RKO (cell line): ENCODE measurements around the gene SH2D7.

ENCODE experiments used
- DNase-seq: peaks from one replicate; pipeline ENCODE4 v3.0.0-alpha.2; 2016; ENCODE audit warnings: low spot score

Gene SH2D7

DNA sequence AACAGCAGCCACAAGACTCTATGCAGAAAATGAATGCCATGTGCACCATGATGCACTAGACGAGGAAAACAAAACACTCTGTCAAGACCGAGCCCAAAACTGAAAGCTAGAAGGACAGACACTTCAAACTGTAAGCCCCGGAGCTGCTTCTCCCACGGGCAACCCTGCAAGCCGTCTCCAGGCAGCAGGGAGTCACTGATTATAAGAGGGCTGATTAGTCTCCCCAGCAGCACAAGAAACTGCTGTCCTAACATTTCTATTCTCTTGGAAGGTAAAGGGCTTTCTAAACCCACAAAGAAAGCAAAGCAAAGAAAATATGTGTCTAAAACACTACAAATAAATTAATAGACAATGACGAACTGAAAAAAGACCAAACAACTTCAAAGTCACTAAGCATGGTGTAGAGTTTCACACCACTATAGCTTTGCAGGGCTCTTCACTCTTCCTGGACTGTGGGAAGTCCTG lies 30.4 kb upstream of the SH2D7 start:
- no peak for DNase-seq

DNA sequence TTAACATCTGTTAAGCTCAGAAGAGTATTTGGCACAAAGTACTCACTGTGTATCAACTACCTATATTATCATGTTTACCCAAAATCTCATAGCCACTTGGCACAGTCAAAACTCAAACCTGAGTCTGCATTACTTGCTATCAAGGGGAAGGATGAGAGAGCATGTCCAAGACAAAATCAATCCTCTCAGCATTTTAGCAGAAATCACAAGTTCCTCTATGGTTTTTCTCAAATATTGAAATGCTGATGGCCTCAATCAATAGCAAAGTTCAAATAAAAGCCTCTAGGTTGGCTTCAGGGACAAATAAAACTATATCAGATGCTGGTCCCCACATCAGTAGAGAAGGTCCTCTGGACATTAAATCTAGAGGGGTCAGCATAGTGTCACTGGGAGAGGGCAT lies 29.1 kb upstream of the SH2D7 start:
- no peak for DNase-seq

DNA sequence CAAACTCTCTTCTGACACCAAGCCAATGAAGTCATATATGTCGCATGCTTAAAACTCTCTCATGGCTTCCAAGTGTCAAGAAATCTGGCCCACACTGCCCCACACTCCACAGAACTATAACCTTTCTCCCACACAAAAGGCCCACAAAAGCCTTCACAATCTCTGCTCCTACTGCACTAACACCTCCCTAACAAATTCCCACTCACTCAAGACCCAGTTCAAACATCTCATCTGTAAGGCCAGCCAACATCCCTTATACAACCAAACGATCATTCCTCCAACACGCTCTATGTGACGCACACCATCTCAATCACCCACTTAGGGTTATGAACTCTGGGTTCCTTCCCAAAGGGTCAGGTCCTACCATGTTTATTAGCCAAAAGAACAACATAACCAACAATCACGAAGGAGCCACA lies 28.4 kb upstream of the SH2D7 start:
- no peak for DNase-seq

DNA sequence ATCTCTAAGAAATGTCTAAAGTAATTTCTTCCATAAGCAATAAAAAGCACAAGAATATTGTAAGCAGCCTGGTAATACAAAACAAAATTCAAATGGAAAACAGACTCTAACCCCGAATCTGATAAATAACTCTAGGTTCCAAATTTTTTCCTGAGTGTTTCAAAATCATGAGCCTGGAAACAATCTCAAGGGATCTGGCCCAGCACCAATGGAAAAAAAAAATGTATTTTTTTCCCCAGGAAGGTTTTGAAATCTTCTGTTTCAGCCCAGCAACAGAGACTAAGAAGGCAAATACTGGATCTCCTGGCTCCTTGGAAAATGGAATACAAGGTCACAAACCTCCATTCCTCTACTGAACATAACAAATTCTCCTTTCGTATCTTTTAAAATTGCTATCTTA lies 27.8 kb upstream of the SH2D7 start:
- no peak for DNase-seq

DNA sequence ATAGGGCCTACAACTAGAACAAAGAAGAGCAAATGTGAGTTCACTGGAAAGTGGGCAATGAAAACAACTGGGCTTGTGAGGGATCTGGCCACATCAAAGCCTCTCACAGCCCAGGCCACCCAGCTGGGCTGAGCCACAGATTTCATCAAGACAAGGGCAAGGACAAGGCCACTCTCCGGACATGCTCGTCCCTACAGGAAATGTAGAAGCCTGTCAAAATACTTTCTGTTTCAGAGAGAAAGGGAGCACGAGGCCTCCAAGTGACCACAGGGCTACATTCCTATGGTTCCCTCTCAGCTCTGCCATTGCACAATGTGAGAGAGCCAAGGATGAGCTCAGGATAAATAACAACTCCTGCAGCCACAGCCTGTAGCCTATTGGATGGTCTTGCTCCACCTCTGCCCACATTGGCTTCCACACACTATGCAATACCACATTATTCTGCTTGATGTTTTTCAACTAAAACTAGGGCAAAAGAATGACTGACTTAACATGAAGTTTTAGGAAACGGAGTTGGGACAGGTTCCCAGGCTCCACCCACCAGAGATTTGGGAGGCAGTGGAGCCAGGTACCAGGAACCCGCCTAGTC lies 27.0 kb upstream of the SH2D7 start:
- DNase-seq, result no peak

GRCh38 chr15:78065973-78066946 lies 26.1 kb upstream of the SH2D7 start:
- DNase-seq, result no peak

DNA sequence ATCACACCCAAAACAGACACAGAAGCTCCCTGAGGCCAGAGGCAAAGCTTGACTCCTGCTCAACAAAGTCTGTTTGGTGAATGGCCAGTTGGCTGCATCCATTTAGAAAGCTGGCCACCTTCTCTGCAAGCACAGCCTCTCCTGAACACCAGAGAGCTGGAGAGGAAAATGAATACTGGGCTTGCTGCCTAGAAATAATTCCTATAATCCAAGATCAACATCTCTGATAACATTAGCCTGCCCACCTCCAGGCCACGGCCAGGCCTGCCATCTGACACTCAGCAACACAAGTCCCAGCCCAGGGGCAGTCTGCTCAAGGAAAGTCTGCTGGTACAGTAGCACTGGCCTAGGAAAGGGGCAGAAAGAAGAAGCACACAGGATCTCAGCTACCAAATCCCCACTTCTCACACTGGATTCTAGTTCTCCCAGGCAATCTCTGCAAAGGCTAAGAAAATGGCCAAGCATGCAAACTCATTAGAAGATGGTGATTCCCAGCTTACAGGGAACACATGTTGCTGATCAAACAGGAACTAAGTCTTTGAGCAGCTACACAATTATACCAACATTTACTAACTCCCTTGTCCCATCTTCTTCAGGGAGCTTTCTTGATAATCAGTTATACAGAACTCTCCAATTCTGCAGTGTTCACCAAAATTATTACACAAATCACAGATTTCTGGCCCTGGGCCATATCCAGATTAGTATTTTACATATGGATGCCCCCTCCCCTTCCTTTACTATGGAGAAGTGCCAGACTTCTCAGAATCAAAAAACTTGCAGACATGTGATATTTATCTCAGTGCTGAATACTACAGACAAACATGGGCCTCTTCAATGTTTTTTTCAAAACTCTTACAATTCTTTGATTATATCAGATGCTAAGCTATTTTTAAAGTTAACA lies 24.8 kb upstream of the SH2D7 start:
- no peak for DNase-seq

DNA sequence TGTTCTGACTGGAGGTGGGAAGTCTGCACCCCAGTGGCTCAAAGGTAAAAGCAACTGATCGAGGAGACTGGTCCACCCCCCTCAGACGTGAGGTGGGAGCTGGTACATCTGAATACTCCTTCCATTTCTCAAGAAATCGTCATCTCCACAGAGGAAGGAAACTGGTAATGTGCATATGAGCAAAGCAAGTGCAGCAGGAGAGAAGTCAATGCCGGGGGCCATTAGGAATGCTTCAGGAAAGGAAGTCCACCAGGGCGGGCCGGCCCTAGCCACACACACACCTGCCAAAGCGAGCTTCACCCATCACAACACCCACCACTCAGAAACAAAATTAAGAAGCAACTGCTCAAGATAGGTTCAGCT lies 23.3 kb upstream of the SH2D7 start:
- DNase-seq, result no peak

DNA sequence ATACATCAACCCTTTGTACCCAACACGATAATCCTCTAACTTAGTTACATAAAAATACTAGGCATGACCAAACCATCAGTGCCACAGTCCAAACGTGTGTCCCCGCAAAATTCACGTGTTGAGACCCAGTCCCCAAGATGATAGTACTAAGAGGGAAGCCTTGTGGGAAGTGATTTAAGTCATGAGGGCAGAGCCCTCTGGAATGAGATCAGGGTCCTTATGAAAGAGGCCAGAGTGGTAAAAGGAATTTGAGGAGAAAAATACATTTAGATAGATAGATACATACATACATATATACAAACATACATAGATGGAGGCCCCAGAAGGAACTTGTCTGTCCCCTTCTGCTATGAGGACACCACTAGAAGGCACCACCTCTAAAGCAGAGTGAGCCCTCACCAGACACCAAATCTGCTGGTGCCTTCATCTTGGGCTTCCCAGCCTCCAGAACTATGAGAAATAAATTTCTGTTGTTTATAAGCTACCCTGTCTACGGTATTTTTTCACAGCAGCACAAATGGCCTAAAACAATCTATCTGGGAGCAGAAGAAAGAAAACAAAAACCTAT lies 22.8 kb upstream of the SH2D7 start:
- DNase-seq, result no peak

DNA sequence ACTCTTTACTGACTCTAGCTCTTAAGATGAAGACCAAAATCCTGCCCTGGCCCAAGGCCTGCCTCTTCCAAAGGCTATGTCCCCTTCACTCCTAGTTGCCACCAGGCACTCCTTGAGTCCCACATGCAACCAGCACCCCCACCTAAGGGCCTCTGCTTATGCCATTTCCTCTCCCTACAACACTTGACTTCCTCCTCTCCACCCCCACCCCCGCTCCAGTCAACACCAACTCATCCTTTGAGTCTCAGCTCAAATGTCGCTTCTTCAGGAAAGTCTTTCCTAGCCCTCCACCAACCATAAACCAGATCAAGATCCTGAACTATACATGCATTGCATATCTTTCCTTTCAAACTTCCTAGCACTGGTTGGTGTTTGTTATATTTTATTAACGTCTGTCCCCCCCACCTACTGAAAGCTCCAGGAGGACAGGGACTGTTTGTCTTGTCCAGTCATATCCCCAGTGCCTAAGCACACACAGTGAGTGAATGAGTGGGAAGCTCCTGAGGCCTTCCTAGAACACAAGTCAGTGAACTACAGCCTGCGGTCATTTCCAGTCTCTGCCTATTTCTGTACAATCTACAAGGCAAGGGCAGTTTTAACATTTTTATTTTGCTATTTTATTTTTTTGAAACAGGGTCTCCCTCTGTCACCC lies 22.2 kb upstream of the SH2D7 start:
- no peak for DNase-seq

GRCh38 chr15:78071383-78071782 lies 21.0 kb upstream of the SH2D7 start:
- no peak for DNase-seq

DNA sequence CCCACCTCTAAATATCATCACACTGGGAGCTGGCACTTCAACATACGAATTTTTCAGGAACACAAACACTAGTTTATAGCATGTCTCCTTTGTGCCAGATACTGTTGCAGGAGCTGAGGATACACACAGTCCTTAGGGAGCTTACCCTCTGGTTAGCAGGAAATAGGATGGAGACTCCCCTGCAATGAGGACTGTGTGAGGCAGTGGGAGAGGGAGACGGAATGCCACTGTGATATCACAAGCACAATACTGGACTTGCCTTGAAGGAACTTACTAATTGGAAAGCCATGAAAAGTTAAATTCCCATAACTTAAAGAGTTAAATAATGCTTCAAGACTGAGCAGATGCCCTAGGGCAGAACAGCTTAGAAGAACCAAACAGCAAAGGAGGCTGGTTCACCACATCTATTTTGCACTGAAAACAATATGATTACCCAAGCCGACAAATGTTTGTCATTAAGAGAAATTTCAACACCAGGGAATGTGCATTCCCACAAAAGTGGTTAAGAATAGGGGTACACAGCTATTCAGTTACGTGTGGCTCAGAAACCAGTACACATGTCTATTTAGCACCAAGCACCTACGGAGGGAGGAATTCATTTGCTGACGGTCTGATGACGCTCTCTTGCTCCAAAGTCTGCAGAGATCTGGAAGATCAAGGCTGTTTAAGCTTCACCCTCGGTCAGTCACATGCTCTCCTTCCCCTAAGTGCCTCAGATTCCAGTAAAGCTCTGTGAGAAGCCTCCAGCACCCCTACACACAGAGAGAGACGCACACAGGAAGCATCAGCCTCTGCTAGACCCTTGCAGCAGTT lies 20.1 kb upstream of the SH2D7 start:
- DNase-seq, result no peak

DNA sequence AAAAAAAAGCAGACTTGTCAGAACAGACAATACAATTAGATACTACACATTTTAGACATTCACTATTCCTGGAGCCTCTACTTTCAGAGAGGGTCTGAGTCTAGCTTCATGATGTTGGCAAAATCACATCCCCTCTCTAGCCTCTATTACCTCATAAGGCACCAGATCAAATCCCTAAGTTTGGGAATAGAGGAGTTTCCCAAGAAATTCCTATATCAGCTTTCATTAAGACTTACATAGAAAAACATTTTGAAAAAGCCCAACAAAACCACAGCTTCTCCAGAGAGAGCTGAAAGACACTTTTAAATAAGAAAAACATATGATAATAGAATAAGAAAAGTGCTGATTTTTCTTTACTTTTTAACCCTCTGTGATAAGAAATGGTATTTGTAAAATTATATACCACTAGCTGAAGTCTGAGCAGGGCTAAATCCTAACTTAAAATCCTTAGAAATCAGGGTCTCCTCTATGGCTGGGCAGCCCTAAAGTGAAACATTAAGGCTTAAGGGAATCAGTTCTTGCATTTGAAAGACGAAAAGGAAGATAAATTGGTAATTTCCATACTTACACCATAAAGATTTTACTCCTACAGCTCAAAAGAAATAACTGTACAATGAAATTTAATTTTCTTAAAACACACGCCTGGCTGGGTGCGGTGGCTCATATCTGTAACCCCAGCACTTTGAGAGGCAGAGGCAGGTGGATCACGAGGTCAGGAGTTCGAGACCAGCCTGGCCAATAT lies 19.1 kb upstream of the SH2D7 start:
- no peak for DNase-seq

DNA sequence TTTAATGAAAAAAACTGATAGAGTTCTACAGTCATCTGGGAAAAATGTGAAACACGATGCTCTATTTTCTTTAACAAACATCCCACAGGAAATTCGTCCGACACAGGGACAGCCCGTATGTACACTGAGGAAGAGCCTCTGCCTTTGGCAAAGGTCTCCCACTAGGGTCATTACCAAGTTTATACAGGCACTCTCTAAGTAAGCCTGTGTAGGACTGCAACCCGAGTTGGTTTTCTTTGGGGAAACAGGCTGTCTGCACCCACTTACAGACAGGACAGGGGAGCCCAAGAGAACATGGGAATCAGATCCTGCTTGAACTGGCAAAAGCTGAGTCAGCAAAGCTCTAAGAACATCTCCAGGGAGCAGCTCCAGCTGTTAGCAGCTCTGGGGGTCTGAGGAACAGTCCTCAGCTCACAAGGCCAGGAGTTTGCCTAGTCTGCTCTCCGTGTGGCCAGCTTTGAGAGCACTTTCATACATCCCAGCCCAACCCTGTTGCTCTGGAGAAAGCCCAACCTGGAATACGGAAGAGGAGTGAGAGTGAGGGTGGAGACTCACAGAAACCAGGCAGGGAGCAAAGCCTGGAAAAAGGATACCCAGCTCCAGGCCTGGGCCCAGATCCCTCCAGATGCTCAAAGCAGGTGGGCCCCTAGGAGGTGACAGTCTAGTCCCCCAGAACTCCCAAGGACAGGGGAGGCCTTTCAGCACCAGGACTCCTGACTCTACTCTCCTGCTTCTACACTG lies 16.7 kb upstream of the SH2D7 start:
- peak; percentile 54 for DNase-seq

DNA sequence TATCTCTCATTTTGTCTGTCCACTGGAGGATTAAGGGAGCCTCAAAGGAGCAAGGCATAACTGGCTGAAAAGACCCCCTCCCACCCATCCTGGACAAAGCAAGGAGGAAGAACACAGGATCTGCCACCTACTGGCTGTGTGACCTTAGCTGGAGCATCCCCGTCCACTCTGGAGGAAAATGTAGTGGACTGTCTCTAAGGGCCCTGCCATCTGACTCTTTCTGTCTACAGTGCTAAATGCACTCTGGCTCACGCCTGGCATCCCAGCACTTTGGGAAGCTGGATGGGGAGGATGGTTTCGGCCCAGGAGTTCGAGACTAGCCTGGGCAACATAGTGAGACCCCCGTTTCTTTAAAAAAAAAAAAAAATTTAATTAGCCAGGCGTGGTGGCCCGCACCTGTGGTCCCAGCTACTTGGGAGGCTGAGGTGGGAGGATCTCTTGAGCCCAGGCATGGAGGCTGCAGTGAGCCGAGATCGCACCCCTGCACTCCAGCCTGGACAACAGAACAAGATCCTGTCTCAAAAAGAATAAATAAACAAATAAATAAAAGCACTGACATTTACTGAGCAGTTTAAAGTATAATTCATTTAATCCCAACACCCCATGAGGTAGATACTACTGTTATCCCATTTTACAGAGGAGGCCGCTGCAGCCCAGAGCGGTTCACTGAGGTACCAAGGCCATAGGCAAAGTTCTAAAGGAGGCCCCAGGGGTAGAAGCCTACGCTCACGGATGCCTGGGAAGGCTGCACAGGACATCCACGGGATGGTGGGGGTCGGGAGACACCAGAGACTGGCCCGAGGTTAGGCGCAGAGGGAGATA lies 15.9 kb upstream of the SH2D7 start:
- no peak for DNase-seq

DNA sequence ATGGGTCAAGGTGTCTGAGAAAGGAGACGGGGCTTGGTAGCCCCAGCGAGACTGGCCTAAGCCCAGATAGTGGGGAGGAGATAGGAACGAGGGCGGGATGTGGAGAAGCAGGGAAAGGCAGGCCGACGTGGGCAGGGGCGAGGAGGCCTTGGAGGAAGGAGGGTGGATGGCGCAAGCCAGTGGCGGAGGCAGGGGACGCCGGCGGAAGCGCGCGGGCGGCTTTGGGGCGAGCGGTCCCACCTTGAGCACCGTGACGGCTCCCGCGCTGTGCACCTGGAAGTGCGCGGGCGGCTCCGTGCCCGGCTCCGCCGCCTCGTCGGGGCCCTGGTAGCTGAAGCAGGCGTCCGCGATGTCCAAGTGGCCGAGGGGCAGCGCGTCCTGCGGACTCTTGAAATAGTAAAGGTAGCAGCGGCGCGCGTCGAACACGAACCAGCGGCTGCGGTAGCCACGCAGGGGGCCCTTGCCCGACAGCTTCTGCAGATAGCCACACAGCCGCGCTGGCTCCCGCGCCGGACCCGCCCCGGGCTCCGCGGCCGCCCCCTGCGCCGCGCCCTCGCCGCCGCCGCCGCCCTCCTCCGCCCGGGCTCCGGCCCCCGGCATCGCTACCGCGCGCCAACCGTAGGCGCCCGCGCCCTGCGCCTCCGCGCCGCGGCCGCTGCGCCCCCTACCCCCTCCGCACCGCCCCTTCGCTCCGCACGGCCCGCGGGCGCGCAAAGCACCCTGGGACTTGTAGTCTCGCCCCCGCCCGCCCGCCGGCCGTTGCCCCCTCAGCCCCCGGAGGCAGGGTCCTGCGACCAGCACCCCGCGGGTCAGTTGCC lies 15.1 kb upstream of the SH2D7 start, which contains the start of gene TBC1D2B:
TSS of gene TBC1D2B (minus strand) at position 659 of the 818 bp plus-strand sequence. CDS start at position 600, 59 bp downstream.
- peak; percentile 49 for DNase-seq

DNA sequence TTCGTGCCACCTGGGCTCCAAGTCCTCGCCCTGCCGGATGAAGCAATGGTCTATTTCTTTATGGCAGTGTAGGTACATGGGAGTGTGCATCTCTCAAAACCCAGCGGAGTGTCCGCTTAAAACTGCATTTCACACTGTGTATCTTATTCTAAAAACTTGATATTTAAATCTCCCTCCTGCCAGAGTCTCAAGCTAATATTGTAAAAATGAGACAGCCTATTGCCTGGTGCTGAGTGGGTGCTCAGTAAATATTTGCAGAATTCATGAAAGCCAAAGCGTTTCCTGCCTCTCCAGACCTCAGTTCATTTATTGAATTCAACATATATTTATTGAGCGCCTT lies 14.5 kb upstream of the SH2D7 start:
- DNase-seq, result no peak
